Measurements from ENCODE around the gene RAP2C.

- TF ChIP-seq CTCF (conservative IDR thresholded peaks at IDR 0.05): no peak
- no peak for TF ChIP-seq ZFX (IDR thresholded peaks at IDR 0.05)
These were observed 49.7 kb downstream of the RAP2C start for GRCh38 chrX:132169554-132169953.
